Activated CD8-positive, alpha-beta memory T cell treated with anti-CD3 and anti-CD28 coated beads for 4 hours (primary cell): ENCODE results near the gene SLC18A2.

Source experiments
- DNase-seq, 2 donors: peaks; one replicate each; pipeline ENCODE4 v3.0.0-alpha.2; 2020; ENCODE audit warnings: low read depth in 2 of 2

Gene SLC18A2

GRCh38 chr10:117313641-117314040 is 72.7 kb downstream of the SLC18A2 start:
- no peak for DNase-seq

- DNase-seq = no peak
Observed at GRCh38 chr10:117316701-117317100, 75.8 kb downstream of the SLC18A2 start.

- DNase-seq = no peak
Observed at GRCh38 chr10:117318909-117319308, 78.0 kb downstream of the SLC18A2 start.

- no peak for DNase-seq
Observed at GRCh38 chr10:117320050-117320665, 79.2 kb downstream of the SLC18A2 start.

GRCh38 chr10:117322260-117322659 is 81.3 kb downstream of the SLC18A2 start:
- no peak for DNase-seq

- no peak for DNase-seq
Observed at GRCh38 chr10:117324367-117324766, 83.5 kb downstream of the SLC18A2 start.

GRCh38 chr10:117327262-117327661 is 86.3 kb downstream of the SLC18A2 start:
- DNase-seq = no peak
